IgD-negative memory B cell (primary cell): ENCODE results near the gene RNU1-2. TPM values are rescaled to one million over a fixed set of nuclear protein-coding genes. Genes with fewer than 3 reads are reported as not detected.
"Not testable (repeated sequence)": the region's sequence is repeated elsewhere in the genome, so short reads cannot be mapped to it uniquely, and the experiment has no call there.

Experiments used
- H3K27ac Mint-ChIP-seq, 3 donors: one replicate each; pipeline ENCODE4 v1.8.0; 2020 to 2022; ENCODE audit warnings: mild to moderate bottlenecking in 3 of 3, mixed read lengths in 3 of 3, moderate library complexity in 1 of 3
- H3K27me3 Mint-ChIP-seq: one replicate; pipeline ENCODE4 v1.8.0; 2021; ENCODE audit warnings: mixed read lengths
- H3K36me3 Mint-ChIP-seq: one replicate; pipeline ENCODE4 v1.8.0; 2020; ENCODE audit warnings: mild to moderate bottlenecking, mixed read lengths
- H3K4me1 Mint-ChIP-seq, 3 donors: one replicate each; pipeline ENCODE4 v1.8.0; 2020 to 2022; ENCODE audit warnings: mixed read lengths in 3 of 3, mild to moderate bottlenecking in 1 of 3
- H3K4me3 Mint-ChIP-seq, 4 donors: one replicate each; pipeline ENCODE4 v1.8.0; 2020 to 2022; ENCODE audit warnings: mild to moderate bottlenecking in 4 of 4, mixed read lengths in 4 of 4, moderate library complexity in 3 of 4
- H3K9me3 Mint-ChIP-seq, 3 donors: one replicate each; pipeline ENCODE4 v1.8.0; 2020 to 2021; ENCODE audit warnings: mixed read lengths in 3 of 3, mild to moderate bottlenecking in 1 of 3
- polyA plus RNA-seq: library from polyadenylated mRNA; unstranded; fragments of 300-500 nt; fragmentation: Illumina TruSeq; gene quantifications from one replicate; pipeline ENCODE4 v1.2.3, GENCODE V29; 2021

The RNU1-2 gene
- polyA plus RNA-seq, 1 donor from 2014 or later = not detected

DNA sequence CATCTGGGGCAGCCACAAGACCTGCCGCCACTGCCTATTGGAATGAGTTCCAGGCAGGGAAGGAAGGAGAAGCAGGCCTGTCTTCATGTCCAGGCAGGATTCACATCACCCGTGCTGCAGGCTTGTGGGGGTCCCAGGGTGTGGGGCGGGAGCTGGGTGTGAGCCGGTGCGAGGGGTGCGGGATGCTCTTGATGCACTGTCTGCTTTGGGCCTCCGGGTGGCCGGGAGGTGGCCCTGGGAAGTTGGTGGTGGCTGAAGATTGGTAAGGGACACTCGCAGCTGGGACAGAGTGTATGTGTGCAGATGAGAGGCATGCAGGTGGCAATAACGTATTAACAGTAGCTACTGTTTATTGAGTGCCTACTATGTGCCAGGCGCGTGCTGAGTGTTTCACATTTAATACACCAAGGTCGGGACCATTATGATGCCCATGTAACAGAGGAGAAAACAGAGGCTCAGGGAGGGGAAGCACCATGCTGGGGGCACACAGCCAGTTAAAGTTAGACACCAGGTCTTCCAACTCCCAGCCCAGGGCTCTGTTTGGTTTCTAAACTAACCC lies 29.2 kb downstream of the RNU1-2 start:
- Mint-ChIP-seq H3K9me3 (no peaks in the 10 kb centered on the region), H3K27ac (no peak overlapping the region), H3K4me3 (peak overlapping the region in 1 of 4 donors; percentile 35), H3K4me1 (peaks cover 5 to 17% (median 7%) of the 10 kb centered on the region in 3 donors), H3K27me3 (peaks cover 24% of the 10 kb centered on the region), H3K36me3 (no peaks in the 10 kb centered on the region)

- Mint-ChIP-seq H3K4me3 (peak overlapping the region in 1 of 4 donors; percentile 3), H3K4me1 (peaks cover 5 to 16% (median 7%) of the 10 kb centered on the region in 3 donors), H3K27ac (no peak overlapping the region), H3K9me3 (no peaks in the 10 kb centered on the region), H3K27me3 (peaks cover 24% of the 10 kb centered on the region), H3K36me3 (no peaks in the 10 kb centered on the region)
Measured at GRCh38 chr1:16925635-16926490, 30.1 kb downstream of the RNU1-2 start.

GRCh38 chr1:16926491-16927073 lies 30.8 kb downstream of the RNU1-2 start:
- Mint-ChIP-seq H3K27me3 (peaks cover 18% of the 10 kb centered on the region), H3K36me3 (no peaks in the 10 kb centered on the region), H3K4me1 (peaks cover 5 to 9% (median 5%) of the 10 kb centered on the region in 3 donors), H3K27ac (no peak overlapping the region), H3K4me3 (no peak overlapping the region), H3K9me3 (no peaks in the 10 kb centered on the region)

DNA sequence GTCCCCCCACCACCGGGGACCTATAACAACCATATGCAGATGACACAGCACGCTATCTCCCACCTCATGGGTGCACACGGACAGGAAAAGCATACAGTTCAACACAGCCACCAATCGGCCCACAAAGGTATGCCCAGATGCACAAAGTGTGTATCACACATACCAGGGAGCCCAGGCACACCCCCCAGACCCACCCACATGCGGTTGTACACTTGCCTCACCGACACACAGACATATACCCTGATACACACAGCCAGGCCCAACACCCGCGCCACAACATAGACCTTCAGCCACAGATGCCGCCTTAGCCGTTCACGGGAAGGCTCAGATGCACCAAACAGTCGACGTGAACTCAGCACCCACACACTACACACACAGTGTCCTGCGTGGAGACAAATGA lies 31.5 kb downstream of the RNU1-2 start:
- H3K27me3 Mint-ChIP-seq = peaks cover 13% of the 10 kb centered on the region
- H3K27ac Mint-ChIP-seq = peak overlapping the region in 1 of 3 donors; percentile 6
- no peak overlapping the region for H3K4me3 Mint-ChIP-seq

DNA sequence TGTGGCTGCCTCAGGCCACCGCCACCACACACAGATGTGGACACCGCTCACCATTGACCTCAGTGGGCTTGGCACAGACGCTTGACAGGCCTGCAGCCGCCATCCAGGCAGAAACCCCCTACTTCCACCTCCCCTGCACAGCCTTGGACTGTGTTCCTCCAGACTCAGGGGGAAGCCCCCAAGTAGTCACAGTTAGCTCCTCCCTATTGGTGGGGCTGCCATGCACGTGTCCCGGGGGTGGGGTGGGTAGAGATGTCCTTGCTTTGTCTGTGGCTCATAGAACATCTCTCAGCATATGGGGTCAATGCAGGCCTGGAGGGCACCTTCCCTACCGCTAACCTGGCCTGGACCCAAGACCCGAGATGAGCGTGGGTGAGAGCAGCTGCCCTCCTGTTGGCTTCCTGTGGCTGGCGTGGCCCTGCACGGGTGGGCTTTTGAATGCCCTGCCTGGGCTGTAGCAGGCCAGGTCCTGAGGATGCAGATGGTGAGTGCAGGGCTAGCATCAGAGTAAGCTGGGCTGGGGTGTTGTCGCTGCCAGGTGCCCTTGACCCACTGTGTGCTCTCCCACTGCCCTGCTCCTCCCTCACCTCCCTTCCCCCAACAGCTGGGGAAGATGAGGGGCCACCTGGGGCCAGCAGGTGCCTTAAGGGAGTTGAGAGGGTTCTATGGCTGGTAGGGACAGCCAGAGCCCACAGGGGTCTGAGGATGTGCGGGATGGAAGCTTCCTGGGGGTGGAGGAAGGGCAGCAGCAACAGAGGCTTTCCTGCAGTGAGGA lies 32.1 kb downstream of the RNU1-2 start:
- H3K9me3 Mint-ChIP-seq = no peaks in the 10 kb centered on the region
- no peak overlapping the region for H3K4me3 Mint-ChIP-seq
- H3K27ac Mint-ChIP-seq = peak overlapping the region in 1 of 3 donors; percentile 6
- peaks cover 4 to 5% (median 5%) of the 10 kb centered on the region in 3 donors for H3K4me1 Mint-ChIP-seq
- H3K27me3 Mint-ChIP-seq = peaks cover 9% of the 10 kb centered on the region
- no peaks in the 10 kb centered on the region for H3K36me3 Mint-ChIP-seq

More for the DNA sequence above, 31.5 kb downstream of the RNU1-2 start:
- peaks cover 4 to 5% (median 5%) of the 10 kb centered on the region in 3 donors for H3K4me1 Mint-ChIP-seq
- no peaks in the 10 kb centered on the region for H3K9me3 Mint-ChIP-seq
- no peaks in the 10 kb centered on the region for H3K36me3 Mint-ChIP-seq

DNA sequence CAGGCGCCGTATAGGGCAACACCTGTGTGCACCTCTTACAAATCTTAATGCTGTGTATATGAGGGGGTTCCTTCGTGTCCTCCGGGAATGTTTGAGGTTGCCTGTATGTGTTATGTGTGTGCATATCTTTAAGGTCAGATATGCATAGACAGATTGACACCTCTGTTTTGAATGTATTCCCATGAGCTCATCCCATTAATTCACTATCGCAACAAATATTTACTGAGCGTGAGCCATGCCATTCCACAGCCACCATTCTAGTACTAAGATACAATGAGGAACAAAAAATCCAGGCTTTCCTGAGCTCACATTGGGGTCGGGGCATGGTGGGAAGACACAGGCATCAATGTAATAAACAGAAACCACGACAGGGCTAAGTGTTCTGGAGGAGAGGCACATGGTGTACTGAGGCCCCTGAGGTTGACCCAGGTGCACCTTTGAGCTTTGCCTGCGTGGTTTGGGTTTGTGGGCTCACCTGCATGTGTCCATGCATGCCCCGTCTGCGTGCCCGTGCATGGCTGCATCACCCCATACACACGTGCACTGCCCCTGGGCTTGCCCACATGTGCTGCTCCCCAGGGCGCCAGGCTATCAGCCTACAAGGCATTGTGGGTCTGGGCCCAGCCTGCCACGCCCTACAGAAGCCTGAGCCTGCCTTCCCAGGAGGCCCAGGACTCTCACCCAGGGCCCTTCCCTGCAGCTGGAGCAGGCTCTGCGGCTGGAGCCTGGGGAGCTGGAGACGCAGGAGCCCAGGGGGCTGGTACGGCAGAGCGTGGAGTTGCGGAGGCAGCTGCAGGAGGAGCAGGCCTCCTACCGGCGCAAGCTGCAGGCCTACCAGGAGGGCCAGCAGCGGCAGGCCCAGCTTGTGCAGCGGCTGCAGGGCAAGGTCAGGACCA lies 33.6 kb downstream of the RNU1-2 start:
- not testable (repeated sequence) for H3K36me3 Mint-ChIP-seq

GRCh38 chr1:16931206-16931934 lies 35.6 kb downstream of the RNU1-2 start:
- H3K4me1 Mint-ChIP-seq, H3K36me3 Mint-ChIP-seq: not testable (repeated sequence)

More for the DNA sequence above, 33.6 kb downstream of the RNU1-2 start:
- H3K27me3 Mint-ChIP-seq, H3K27ac Mint-ChIP-seq, H3K9me3 Mint-ChIP-seq, H3K4me3 Mint-ChIP-seq, H3K4me1 Mint-ChIP-seq: not testable (repeated sequence)

GRCh38 chr1:16933945-16934344 lies 38.2 kb downstream of the RNU1-2 start:
- not testable (repeated sequence) for H3K36me3 Mint-ChIP-seq, H3K4me1 Mint-ChIP-seq, H3K4me3 Mint-ChIP-seq, H3K27ac Mint-ChIP-seq, H3K9me3 Mint-ChIP-seq, H3K27me3 Mint-ChIP-seq

More at GRCh38 chr1:16931206-16931934, 35.6 kb downstream of the RNU1-2 start:
- not testable (repeated sequence) for H3K9me3 Mint-ChIP-seq, H3K4me3 Mint-ChIP-seq, H3K27me3 Mint-ChIP-seq, H3K27ac Mint-ChIP-seq

GRCh38 chr1:16936580-16936979 lies 40.8 kb downstream of the RNU1-2 start:
- not testable (repeated sequence) for H3K4me3 Mint-ChIP-seq, H3K27ac Mint-ChIP-seq, H3K9me3 Mint-ChIP-seq, H3K4me1 Mint-ChIP-seq, H3K36me3 Mint-ChIP-seq, H3K27me3 Mint-ChIP-seq

GRCh38 chr1:16938351-16939321 lies 42.9 kb downstream of the RNU1-2 start:
- no peak overlapping the region for H3K4me3 Mint-ChIP-seq
- H3K9me3 Mint-ChIP-seq = no peaks in the 10 kb centered on the region
- no peaks in the 10 kb centered on the region for H3K27me3 Mint-ChIP-seq
- H3K36me3 Mint-ChIP-seq = peaks cover 4% of the 10 kb centered on the region
- no peaks in the 10 kb centered on the region for H3K4me1 Mint-ChIP-seq
- no peak overlapping the region for H3K27ac Mint-ChIP-seq

DNA sequence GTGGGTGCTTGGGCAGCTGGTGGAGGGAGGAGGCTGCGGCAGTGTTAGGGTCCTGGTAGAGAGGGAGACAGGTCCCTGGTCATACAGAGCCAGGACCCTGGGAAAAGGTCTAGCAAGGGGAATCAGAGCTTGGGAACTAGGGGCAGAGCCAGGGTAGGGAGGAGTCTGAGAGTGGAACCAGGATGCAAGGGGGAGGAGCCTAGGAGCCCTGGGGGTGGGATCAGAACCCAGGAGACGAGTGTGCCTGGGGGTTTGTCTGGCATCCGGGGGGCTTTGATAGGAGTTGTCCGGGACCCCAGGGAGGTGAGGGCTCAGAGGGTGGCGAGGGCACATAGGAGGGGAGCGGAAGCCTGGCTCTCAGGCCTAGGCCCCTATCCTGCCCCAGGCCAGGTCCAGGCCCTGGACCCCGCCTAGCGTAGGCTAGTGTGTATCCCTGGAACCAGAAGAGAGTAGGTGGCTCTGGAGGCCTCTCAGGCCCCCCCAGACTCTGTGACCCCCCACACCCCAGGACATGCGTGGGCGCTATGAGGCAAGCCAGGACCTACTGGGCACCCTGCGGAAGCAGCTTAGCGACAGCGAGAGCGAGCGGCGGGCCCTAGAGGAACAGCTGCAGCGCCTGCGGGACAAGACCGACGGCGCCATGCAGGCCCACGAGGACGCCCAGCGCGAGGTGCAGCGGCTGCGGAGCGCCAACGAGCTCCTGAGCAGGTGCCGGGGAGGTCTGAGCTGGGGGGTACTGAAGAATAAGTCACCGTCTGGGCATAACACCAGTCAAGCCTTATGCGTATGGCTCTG lies 43.8 kb downstream of the RNU1-2 start:
- not testable (repeated sequence) for H3K27me3 Mint-ChIP-seq, H3K36me3 Mint-ChIP-seq, H3K27ac Mint-ChIP-seq, H3K4me3 Mint-ChIP-seq, H3K9me3 Mint-ChIP-seq, H3K4me1 Mint-ChIP-seq

DNA sequence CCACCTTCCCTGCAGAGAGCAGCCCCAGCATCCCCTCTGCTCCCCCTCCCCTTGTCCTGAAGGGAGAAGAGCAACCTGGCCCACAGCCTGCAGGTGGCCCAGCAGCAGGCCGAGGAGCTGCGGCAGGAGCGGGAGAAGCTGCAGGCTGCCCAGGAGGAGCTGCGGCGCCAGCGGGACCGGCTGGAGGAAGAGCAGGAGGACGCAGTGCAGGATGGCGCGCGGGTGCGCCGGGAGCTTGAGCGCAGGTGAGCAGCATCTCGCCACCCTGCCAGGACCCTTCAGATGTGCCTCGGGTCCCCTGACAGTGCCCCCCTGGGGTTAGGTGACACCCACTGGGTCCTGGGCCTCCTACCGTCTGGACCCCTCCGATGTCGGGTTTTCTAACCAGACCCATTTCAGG lies 48.3 kb downstream of the RNU1-2 start:
- no peak overlapping the region for H3K27ac Mint-ChIP-seq
- H3K4me1 Mint-ChIP-seq = peaks cover 0 to 2% (median 0%) of the 10 kb centered on the region in 3 donors
- no peaks in the 10 kb centered on the region for H3K27me3 Mint-ChIP-seq
- H3K9me3 Mint-ChIP-seq = no peaks in the 10 kb centered on the region
- H3K4me3 Mint-ChIP-seq = no peak overlapping the region
- H3K36me3 Mint-ChIP-seq = peaks cover 2% of the 10 kb centered on the region
